ENCODE measurements around the gene XRN2. TPM values are rescaled to one million over a fixed set of nuclear protein-coding genes. Genes with fewer than 3 reads are reported as not detected.

XRN2 gene
- total and polyA plus RNA-seq, 2 donors from 2014 or later, result 22.6 to 60.9 TPM

DNA sequence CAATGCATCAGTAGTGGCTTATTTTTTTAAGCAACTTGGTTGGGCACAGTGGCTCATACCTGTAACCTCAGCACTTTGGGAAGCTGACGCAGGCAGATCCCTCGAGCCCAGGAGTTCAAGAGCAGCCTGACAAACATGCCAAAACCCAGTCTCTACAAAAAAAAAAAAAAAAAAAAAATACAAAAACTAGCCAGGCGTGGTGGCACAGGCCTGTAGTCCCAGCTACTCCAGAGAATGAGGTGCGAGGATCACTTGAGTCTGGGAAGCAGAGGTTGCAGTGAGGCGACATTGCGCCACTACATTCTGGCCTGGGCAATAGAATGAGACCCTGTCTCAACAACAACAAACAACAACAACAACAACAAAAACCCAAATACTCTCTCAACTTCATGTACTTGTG, 44.7 kb upstream of the XRN2 start:
- Histone ChIP-seq H3K9me3 (ENCODE audit: control insufficient read depth in 2 of 3, insufficient read depth in 1 of 3, low read length in 3 of 3) (no peaks in the 10 kb centered on the region), H3K27me3 (ENCODE audit: control insufficient read depth, insufficient read depth, low read length) (no peaks in the 10 kb centered on the region), H3K9ac (ENCODE audit: low read length in 3 of 3) (no peak overlapping the region), H3K4me3 (ENCODE audit: low read length in 3 of 3) (no peak overlapping the region), H3K27ac (ENCODE audit: low read depth in 2 of 2, low read length in 2 of 2) (no peak overlapping the region), H3K4me1 (ENCODE audit: control insufficient read depth in 2 of 3, insufficient read depth in 2 of 3, low read depth in 1 of 3, low read length in 3 of 3) (no peaks in the 10 kb centered on the region), H3K36me3 (ENCODE audit: control insufficient read depth in 2 of 3, insufficient read depth in 3 of 3, low read length in 3 of 3) (no peaks in the 10 kb centered on the region)
- TF ChIP-seq, protein P1, sequence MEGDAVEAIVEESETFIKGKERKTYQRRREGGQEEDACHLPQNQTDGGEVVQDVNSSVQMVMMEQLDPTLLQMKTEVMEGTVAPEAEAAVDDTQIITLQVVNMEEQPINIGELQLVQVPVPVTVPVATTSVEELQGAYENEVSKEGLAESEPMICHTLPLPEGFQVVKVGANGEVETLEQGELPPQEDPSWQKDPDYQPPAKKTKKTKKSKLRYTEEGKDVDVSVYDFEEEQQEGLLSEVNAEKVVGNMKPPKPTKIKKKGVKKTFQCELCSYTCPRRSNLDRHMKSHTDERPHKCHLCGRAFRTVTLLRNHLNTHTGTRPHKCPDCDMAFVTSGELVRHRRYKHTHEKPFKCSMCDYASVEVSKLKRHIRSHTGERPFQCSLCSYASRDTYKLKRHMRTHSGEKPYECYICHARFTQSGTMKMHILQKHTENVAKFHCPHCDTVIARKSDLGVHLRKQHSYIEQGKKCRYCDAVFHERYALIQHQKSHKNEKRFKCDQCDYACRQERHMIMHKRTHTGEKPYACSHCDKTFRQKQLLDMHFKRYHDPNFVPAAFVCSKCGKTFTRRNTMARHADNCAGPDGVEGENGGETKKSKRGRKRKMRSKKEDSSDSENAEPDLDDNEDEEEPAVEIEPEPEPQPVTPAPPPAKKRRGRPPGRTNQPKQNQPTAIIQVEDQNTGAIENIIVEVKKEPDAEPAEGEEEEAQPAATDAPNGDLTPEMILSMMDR (IDR thresholded peaks at IDR 0.05; ENCODE audit: borderline replicate concordance, extremely low read depth, insufficient read depth), result no peak
- FAIRE-seq (no peak), DNase-seq (no peak)
- intact Hi-C loops (cut with DNase I), result no loop called here

DNA sequence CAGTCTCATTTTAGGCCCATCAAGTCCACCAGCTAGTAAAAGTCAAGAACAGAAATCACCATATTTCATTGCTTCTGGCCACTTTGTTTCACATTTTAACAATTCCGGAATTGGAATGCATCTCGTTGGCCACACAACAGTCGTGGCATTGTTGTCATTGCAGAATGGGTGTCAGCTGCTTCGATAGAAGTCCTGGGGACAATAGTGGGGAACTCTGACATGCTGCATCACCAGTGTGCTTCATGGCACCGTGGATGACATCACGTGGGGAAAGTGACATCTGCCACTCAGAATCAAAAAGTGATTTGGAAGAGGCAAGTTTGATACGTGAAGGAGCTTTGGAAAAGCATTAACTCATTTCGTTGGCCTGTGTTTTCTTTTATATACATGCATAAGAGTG, 43.8 kb upstream of the XRN2 start:
- TF ChIP-seq, protein P1 (IDR thresholded peaks at IDR 0.05; ENCODE audit: borderline replicate concordance, extremely low read depth, insufficient read depth), result no peak
- FAIRE-seq (no peak), DNase-seq (no peak)
- intact Hi-C loops (cut with DNase I), result no loop called here
- Histone ChIP-seq H3K9me3 (ENCODE audit: control insufficient read depth in 2 of 3, insufficient read depth in 1 of 3, low read length in 3 of 3) (no peaks in the 10 kb centered on the region), H3K27me3 (ENCODE audit: control insufficient read depth, insufficient read depth, low read length) (no peaks in the 10 kb centered on the region), H3K4me1 (ENCODE audit: control insufficient read depth in 2 of 3, insufficient read depth in 2 of 3, low read depth in 1 of 3, low read length in 3 of 3) (no peaks in the 10 kb centered on the region), H3K4me3 (ENCODE audit: low read length in 3 of 3) (no peak overlapping the region), H3K36me3 (ENCODE audit: control insufficient read depth in 2 of 3, insufficient read depth in 3 of 3, low read length in 3 of 3) (no peaks in the 10 kb centered on the region), H3K27ac (ENCODE audit: low read depth in 2 of 2, low read length in 2 of 2) (no peak overlapping the region), H3K9ac (ENCODE audit: low read length in 3 of 3) (no peak overlapping the region)

DNA sequence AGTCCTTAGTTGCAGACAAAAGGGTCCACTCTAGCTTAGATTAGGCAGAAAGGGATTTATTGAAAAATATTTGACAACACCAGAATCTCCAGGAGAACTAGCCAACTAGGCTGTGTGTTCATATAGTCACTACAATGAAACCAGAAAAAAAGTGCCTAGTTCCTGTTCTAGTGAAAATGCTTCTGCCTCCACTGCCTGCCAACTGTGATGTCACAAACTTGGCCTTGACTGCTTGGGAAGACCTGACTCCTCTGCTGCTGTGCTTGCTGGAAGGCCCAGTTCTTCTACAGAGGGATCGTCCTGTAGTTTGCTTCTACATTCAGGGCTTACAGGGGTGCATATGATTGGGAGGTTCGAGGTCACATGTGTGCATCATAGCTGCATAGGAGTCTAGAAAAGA, 40.3 kb upstream of the XRN2 start:
- Histone ChIP-seq H3K9ac (ENCODE audit: low read length in 3 of 3) (no peak overlapping the region), H3K27ac (ENCODE audit: low read depth in 2 of 2, low read length in 2 of 2) (no peak overlapping the region), H3K4me3 (ENCODE audit: low read length in 3 of 3) (no peak overlapping the region), H3K4me1 (ENCODE audit: control insufficient read depth in 2 of 3, insufficient read depth in 2 of 3, low read depth in 1 of 3, low read length in 3 of 3) (no peaks in the 10 kb centered on the region), H3K9me3 (ENCODE audit: control insufficient read depth in 2 of 3, insufficient read depth in 1 of 3, low read length in 3 of 3) (no peaks in the 10 kb centered on the region), H3K27me3 (ENCODE audit: control insufficient read depth, insufficient read depth, low read length) (no peaks in the 10 kb centered on the region), H3K36me3 (ENCODE audit: control insufficient read depth in 2 of 3, insufficient read depth in 3 of 3, low read length in 3 of 3) (no peaks in the 10 kb centered on the region)
- no peak for DNase-seq
- no peak for FAIRE-seq
- TF ChIP-seq, protein P1 (IDR thresholded peaks at IDR 0.05; ENCODE audit: borderline replicate concordance, extremely low read depth, insufficient read depth), result no peak
- intact Hi-C loops (cut with DNase I), result no loop called here
